Loucy (cell line): ENCODE results near the gene FKBP8.

Source experiments
- H2AFZ ChIP-seq: fragments of 200-600 bp; sonication (generic); 2 replicates; pipeline ENCODE4 v1.6.0; 2016; ENCODE audit warnings: antibody characterized with exemption, mild to moderate bottlenecking, low read length, moderate library complexity
- H3F3A ChIP-seq: fragments of 200-600 bp; 2 replicates; pipeline ENCODE4 v1.6.0; 2016; ENCODE audit warnings: antibody characterized with exemption, low read depth, mild to moderate bottlenecking
- H3K27me3 ChIP-seq: fragments of 200-600 bp; sonication (generic); 2 replicates; pipeline ENCODE4 v1.6.1; 2014; ENCODE audit warnings: low read length, mild to moderate bottlenecking; ENCODE audit not compliant: insufficient read depth, poor library complexity, severe bottlenecking
- H3K36me3 ChIP-seq: fragments of 200-600 bp; sonication (generic); 2 replicates; pipeline ENCODE4 v1.6.1; 2016; ENCODE audit warnings: low read length; ENCODE audit not compliant: insufficient read depth
- H3K4me1 ChIP-seq: fragments of 200-600 bp; sonication (generic); 2 replicates; pipeline ENCODE4 v1.5.1; 2014; ENCODE audit warnings: low read length, mild to moderate bottlenecking; ENCODE audit not compliant: insufficient read depth, poor library complexity, severe bottlenecking
- H3K4me2 ChIP-seq: fragments of 200-600 bp; sonication (generic); 2 replicates; pipeline ENCODE4 v1.6.0; 2014; ENCODE audit warnings: antibody characterized with exemption, low read length, low read depth, mild to moderate bottlenecking; ENCODE audit not compliant: poor library complexity, severe bottlenecking
- H3K4me3 ChIP-seq: fragments of 200-600 bp; sonication (generic); 2 replicates; pipeline ENCODE4 v1.5.1; 2014; ENCODE audit warnings: low read length, mild to moderate bottlenecking, mixed read lengths; ENCODE audit not compliant: poor library complexity, severe bottlenecking
- H3K79me2 ChIP-seq: fragments of 200-600 bp; sonication (generic); 2 replicates; pipeline ENCODE4 v1.6.1; 2014; ENCODE audit warnings: low read length; ENCODE audit not compliant: insufficient read depth
- H3K9ac ChIP-seq: fragments of 200-600 bp; sonication (generic); 2 replicates; pipeline ENCODE4 v1.6.0; 2014; ENCODE audit warnings: mild to moderate bottlenecking, low read depth, low read length, moderate library complexity; ENCODE audit not compliant: poor library complexity, severe bottlenecking
- H3K9me2 ChIP-seq: fragments of 200-600 bp; sonication (generic); replicated peaks from 2 replicates; pipeline ENCODE4 v1.6.1; 2016; ENCODE audit warnings: low read depth, low read length, mixed read lengths
- H3K9me3 ChIP-seq: fragments of 200-600 bp; sonication (generic); 2 replicates; pipeline ENCODE4 v1.6.1; 2014; ENCODE audit warnings: mild to moderate bottlenecking, antibody characterized with exemption, low read length, low read depth; ENCODE audit not compliant: insufficient read depth
- H4K20me1 ChIP-seq: fragments of 200-600 bp; sonication (generic); 2 replicates; pipeline ENCODE4 v1.6.0; 2014; ENCODE audit warnings: antibody characterized with exemption, low read length, mild to moderate bottlenecking; ENCODE audit not compliant: insufficient read depth, poor library complexity, severe bottlenecking
- CTCF ChIP-seq: fragments of 200-600 bp; sonication (generic); conservative IDR thresholded peaks from 2 replicates; pipeline ENCODE4 v1.5.1; 2014; ENCODE audit warnings: mild to moderate bottlenecking, antibody characterized with exemption, low read length
- EZH2phosphoT487 ChIP-seq: fragments of 200-600 bp; IDR thresholded peaks from 2 replicates; pipeline ENCODE4 v1.6.1; 2018; ENCODE audit warnings: antibody characterized with exemption, mild to moderate bottlenecking, moderate library complexity, borderline replicate concordance

FKBP8 gene

GRCh38 chr19:18536475-18536874 is 6.9 kb downstream of the FKBP8 start:
- peaks cover 6% of the 10 kb centered on the region; the same call in 1 of the 2 replicates for H3K79me2 ChIP-seq
- no peaks in the 10 kb centered on the region for H3F3A ChIP-seq
- H2AFZ ChIP-seq: no peak overlapping the region
- H3K4me1 ChIP-seq: peaks cover under 1% of the 10 kb centered on the region
- H3K9ac ChIP-seq: no peak overlapping the region
- peaks cover 3% of the 10 kb centered on the region for H4K20me1 ChIP-seq
- H3K36me3 ChIP-seq: peaks cover 6% of the 10 kb centered on the region; the same call in 1 of the 2 replicates
- TF ChIP-seq CTCF (no peak), EZH2phosphoT487 (no peak)
- no peaks in the 10 kb centered on the region for H3K27me3 ChIP-seq
- H3K9me2 ChIP-seq: no peaks in the 10 kb centered on the region
- no peak overlapping the region for H3K4me3 ChIP-seq
- no peaks in the 10 kb centered on the region for H3K9me3 ChIP-seq
- H3K4me2 ChIP-seq: no peak overlapping the region

- H3K4me3 ChIP-seq: no peak overlapping the region
- peaks cover 3% of the 10 kb centered on the region; the same call in 1 of the 2 replicates for H3K36me3 ChIP-seq
- no peaks in the 10 kb centered on the region for H3F3A ChIP-seq
- no peak overlapping the region for H3K4me2 ChIP-seq
- H3K79me2 ChIP-seq: no peaks in the 10 kb centered on the region
- H3K9ac ChIP-seq: no peak overlapping the region
- TF ChIP-seq EZH2phosphoT487 (no peak), CTCF (no peak)
- H3K27me3 ChIP-seq: no peaks in the 10 kb centered on the region
- H3K9me3 ChIP-seq: no peaks in the 10 kb centered on the region
- no peaks in the 10 kb centered on the region for H4K20me1 ChIP-seq
- H3K9me2 ChIP-seq: no peaks in the 10 kb centered on the region
- no peak overlapping the region for H2AFZ ChIP-seq
- H3K4me1 ChIP-seq: no peaks in the 10 kb centered on the region
Observed at GRCh38 chr19:18533058-18533457, 10.3 kb downstream of the FKBP8 start.

- H2AFZ ChIP-seq: no peak overlapping the region
- H3K4me1 ChIP-seq: no peaks in the 10 kb centered on the region
- no peak overlapping the region for H3K4me2 ChIP-seq
- H3K36me3 ChIP-seq: peaks cover 3% of the 10 kb centered on the region; the same call in 1 of the 2 replicates
- no peaks in the 10 kb centered on the region for H3K9me3 ChIP-seq
- H4K20me1 ChIP-seq: no peaks in the 10 kb centered on the region
- H3K79me2 ChIP-seq: no peaks in the 10 kb centered on the region
- H3K4me3 ChIP-seq: no peak overlapping the region
- no peaks in the 10 kb centered on the region for H3F3A ChIP-seq
- H3K9ac ChIP-seq: no peak overlapping the region
- TF ChIP-seq CTCF (no peak), EZH2phosphoT487 (no peak)
- no peaks in the 10 kb centered on the region for H3K9me2 ChIP-seq
- H3K27me3 ChIP-seq: no peaks in the 10 kb centered on the region
Observed at GRCh38 chr19:18532168-18532890, 11.0 kb downstream of the FKBP8 start.
